HCT116 (cell line): ENCODE results near the gene NBL1. TPM values are rescaled to one million over a fixed set of nuclear protein-coding genes. Genes with fewer than 3 reads are reported as not detected.

Experiments
- ATAC-seq: fragments of 200-7000 bp; cut with Tn5 transposase; 2 replicates; pipeline ENCODE4 v1.9.1; 2020; ENCODE audit warnings: mild to moderate bottlenecking, moderate library complexity
- BruUV-seq: library from RNA; stranded (reverse); fragments of 400-500 nt; replicated peaks from 2 replicates; lab custom pipeline; 2021; lab: Mats Ljungman, UMichigan
- CTCF ChIA-PET: fragments of 300-600 bp; sonication (Branson Sonifier 250); formaldehyde crosslinking; loops from one replicate; lab custom pipeline; 2021; ENCODE audit warnings: antibody characterized with exemption; lab: Charles Lee
- POLR2A ChIA-PET: fragments of 300-600, 350-600 bp; sonication (Branson Sonifier 250); formaldehyde crosslinking; loops from one replicate; lab custom pipeline; 2021; ENCODE audit warnings: antibody characterized with exemption; lab: Charles Lee
- RAD21 ChIA-PET, 2 experiments: fragments of 300-600 bp; sonication (Branson Sonifier 250); formaldehyde crosslinking; loops; one replicate each; lab custom pipeline; 2023; ENCODE audit warnings: low total read pairs in 2 of 2; ENCODE audit not compliant: uncharacterized antibody in 2 of 2, unreplicated experiment in 2 of 2, low non-redundant PET in 1 of 2; lab: Charles Lee
- DNase-seq: peaks from one replicate; pipeline ENCODE4 v3.0.0-alpha.2; 2010; ENCODE audit warnings: low read depth, low spot score
- H2AFZ ChIP-seq: fragments of 200-600 bp; shearing (Covaris generic), sonication (generic); 2 replicates; pipeline ENCODE4 v1.6.1; 2017; ENCODE audit warnings: low read depth, mixed run types, mixed read lengths, antibody characterized with exemption, low read length; ENCODE audit not compliant: poor library complexity, severe bottlenecking
- H3K27ac ChIP-seq: 2 replicates; pipeline ENCODE4 v1.5.1; 2012; ENCODE audit warnings: low read depth, low read length
- H3K27me3 ChIP-seq: fragments of 200-600 bp; sonication (generic); 2 replicates; pipeline ENCODE4 v1.6.1; 2016; ENCODE audit warnings: mixed run types, low read length, mixed read lengths; ENCODE audit not compliant: insufficient read depth
- H3K36me3 ChIP-seq, 2 experiments: fragments of 200-500 bp in 1 of 2; fragments of 200-600 bp in 1 of 2; sonication (Bioruptor generic) in 1 of 2; sonication (generic) in 1 of 2; 2 replicates each; pipeline versions ENCODE4 v1.5.1 to v1.6.1; 2014 to 2016; ENCODE audit warnings: low read length in 2 of 2, inconsistent platforms in 1 of 2, mixed read lengths in 1 of 2, mixed run types in 1 of 2; ENCODE audit not compliant: insufficient read depth in 2 of 2, control insufficient read depth in 1 of 2
- H3K4me1 ChIP-seq, 2 experiments: fragments of 200-600 bp in 1 of 2; sonication (generic) in 1 of 2; 2 replicates each; pipeline versions ENCODE4 v1.5.1 to v1.6.1; 2012 to 2017; ENCODE audit warnings: low read length in 2 of 2, inconsistent platforms in 1 of 2, mild to moderate bottlenecking in 1 of 2, mixed read lengths in 1 of 2, mixed run types in 1 of 2, moderate library complexity in 1 of 2; ENCODE audit not compliant: insufficient read depth in 2 of 2, control insufficient read depth in 1 of 2
- H3K4me2 ChIP-seq: fragments of 200-600 bp; sonication (generic); 2 replicates; pipeline ENCODE4 v1.6.1; 2017; ENCODE audit warnings: mixed run types, low read length, mixed read lengths
- H3K4me3 ChIP-seq, 2 experiments: fragments of 200-600 bp in 1 of 2; sonication (generic) in 1 of 2; replicated peaks in 1 of 2; 2 replicates each; pipeline ENCODE4 v1.5.1; 2011 to 2016; ENCODE audit warnings: low read length in 2 of 2, control low read depth in 1 of 2, low read depth in 1 of 2, mild to moderate bottlenecking in 1 of 2, mixed read lengths in 1 of 2, mixed run types in 1 of 2
- H3K79me2 ChIP-seq: fragments of 200-600 bp; sonication (generic); 2 replicates; pipeline ENCODE4 v1.6.1; 2017; ENCODE audit warnings: mild to moderate bottlenecking, mixed run types, low read length, moderate library complexity, mixed read lengths; ENCODE audit not compliant: insufficient read depth
- H3K9ac ChIP-seq: fragments of 200-600 bp; sonication (generic); 2 replicates; pipeline ENCODE4 v1.6.1; 2016; ENCODE audit warnings: low read length, mixed read lengths
- H3K9me2 ChIP-seq: fragments of 200-600 bp; sonication (generic), shearing (Covaris generic); 2 replicates; pipeline ENCODE4 v1.6.1; 2017; ENCODE audit warnings: mixed run types, mild to moderate bottlenecking, moderate library complexity; ENCODE audit not compliant: insufficient read depth
- H3K9me3 ChIP-seq, 2 experiments: fragments of 200-500 bp in 1 of 2; fragments of 200-600 bp in 1 of 2; sonication (Bioruptor generic) in 1 of 2; sonication (generic) in 1 of 2; 2 replicates each; pipeline ENCODE4 v1.6.1; 2014 to 2017; ENCODE audit warnings: low read length in 2 of 2, mixed read lengths in 2 of 2, inconsistent platforms in 1 of 2, low read depth in 1 of 2, mild to moderate bottlenecking in 1 of 2, mixed run types in 1 of 2, moderate library complexity in 1 of 2; ENCODE audit not compliant: control insufficient read depth in 1 of 2, insufficient read depth in 1 of 2
- H4K20me1 ChIP-seq: fragments of 200-600 bp; sonication (generic), shearing (Covaris generic); 2 replicates; pipeline ENCODE4 v1.6.1; 2017; ENCODE audit warnings: mixed run types, mild to moderate bottlenecking, moderate library complexity; ENCODE audit not compliant: insufficient read depth
- CBX3 ChIP-seq: IDR thresholded peaks from 2 replicates; pipeline ENCODE4 v1.6.1; 2012; ENCODE audit warnings: low read depth
- EGR1 ChIP-seq: IDR thresholded peaks from 2 replicates; pipeline ENCODE4 v1.6.1; 2012; ENCODE audit warnings: low read depth
- ELF1 ChIP-seq: IDR thresholded peaks from 2 replicates; pipeline ENCODE4 v1.6.1; 2012; ENCODE audit warnings: low read depth, borderline replicate concordance
- EZH2 ChIP-seq: fragments of 200-600 bp; sonication (generic); IDR thresholded peaks from 2 replicates; pipeline ENCODE4 v1.6.1; 2017; ENCODE audit warnings: antibody characterized with exemption, mixed run types
- EZH2phosphoT487 ChIP-seq: fragments of 200-600 bp; IDR thresholded peaks from 2 replicates; pipeline ENCODE4 v1.6.1; 2018; ENCODE audit warnings: antibody characterized with exemption, borderline replicate concordance
- FOSL1 ChIP-seq: IDR thresholded peaks from 2 replicates; pipeline ENCODE4 v1.6.1; 2012; ENCODE audit warnings: low read depth
- POLR2A ChIP-seq: IDR thresholded peaks from 2 replicates; pipeline ENCODE4 v1.7.0; 2011; ENCODE audit warnings: borderline replicate concordance; ENCODE audit not compliant: insufficient read depth, insufficient read length; ENCODE audit errors: extremely low read depth
- POLR2AphosphoS5 ChIP-seq: IDR thresholded peaks from 2 replicates; pipeline ENCODE4 v1.6.1; 2011; ENCODE audit warnings: mild to moderate bottlenecking, low read depth, low read length, moderate library complexity
- SP1 ChIP-seq: IDR thresholded peaks from 2 replicates; pipeline ENCODE4 v1.6.1; 2012; ENCODE audit warnings: low read depth
- SRF ChIP-seq: IDR thresholded peaks from 2 replicates; pipeline ENCODE4 v1.6.1; 2012; ENCODE audit warnings: low read depth
- YY1 ChIP-seq: IDR thresholded peaks from 2 replicates; pipeline ENCODE4 v1.6.1; 2011; ENCODE audit warnings: low read length, low read depth, moderate library complexity, mild to moderate bottlenecking; ENCODE audit not compliant: insufficient replicate concordance; ENCODE audit errors: extremely low read depth
- ZBTB33 ChIP-seq: IDR thresholded peaks from 2 replicates; pipeline ENCODE4 v1.6.1; 2011; ENCODE audit warnings: mild to moderate bottlenecking, low read length, moderate library complexity; ENCODE audit not compliant: insufficient replicate concordance; ENCODE audit errors: extremely low read depth
- ZNF274 ChIP-seq: fragments of 200-500 bp; sonication (Bioruptor generic); IDR thresholded peaks from 2 replicates; pipeline ENCODE4 v1.6.1; 2014; ENCODE audit warnings: mild to moderate bottlenecking, low read depth, low read length, inconsistent platforms
- intact Hi-C: fragments of 100-400 bp; cut with micrococcal nuclease; formaldehyde crosslinking; loops from 2 replicates; pipeline ENCODE4 v1.10.0; 2022
- total RNA-seq: library from RNA; stranded (reverse); gene quantifications from one replicate; pipeline ENCODE4 v1.2.1, GENCODE V29; 2021; ENCODE audit not compliant: unreplicated experiment

The NBL1 gene
- total RNA-seq, 1 experiment from 2014 or later = 75.4 TPM

- ChIA-PET RAD21 (no interaction called here), CTCF (no interaction called here), POLR2A (no interaction called here)
- H3K27ac ChIP-seq = no peak overlapping the region; the same call in 1 of the 2 replicates
- H3K27me3 ChIP-seq = no peaks in the 10 kb centered on the region
- H3K4me1 ChIP-seq = no peaks in the 10 kb centered on the region
- no peaks in the 10 kb centered on the region for H4K20me1 ChIP-seq
- BruUV-seq = no TSS peak
- H3K36me3 ChIP-seq = no peaks in the 10 kb centered on the region
- intact Hi-C loops = no loop called here
- no peaks in the 10 kb centered on the region for H3K79me2 ChIP-seq
- ATAC-seq (no peak), DNase-seq (no peak)
- H3K4me3 ChIP-seq = peak overlapping the region; percentile 30 to 51
- H3K9me2 ChIP-seq = no peaks in the 10 kb centered on the region
- H3K9ac ChIP-seq = peak overlapping the region; percentile 36; the same call in 1 of the 2 replicates
- TF ChIP-seq CBX3 (no peak), FOSL1 (no peak), EZH2phosphoT487 (no peak), ELF1 (no peak), SP1 (no peak)
- no peak overlapping the region for H2AFZ ChIP-seq
- no peaks in the 10 kb centered on the region for H3K9me3 ChIP-seq
- H3K4me2 ChIP-seq = peak overlapping the region; percentile 69
Measured at GRCh38 chr1:19665496-19666465, 21.7 kb downstream of the NBL1 start.

GRCh38 chr1:19668888-19669287, 24.8 kb downstream of the NBL1 start:
- Histone ChIP-seq H3K27ac (no peak overlapping the region), H3K4me3 (no peak overlapping the region), H4K20me1 (no peaks in the 10 kb centered on the region), H3K4me2 (no peak overlapping the region), H3K4me1 (no peaks in the 10 kb centered on the region), H3K36me3 (no peaks in the 10 kb centered on the region), H3K9me2 (no peaks in the 10 kb centered on the region), H3K79me2 (no peaks in the 10 kb centered on the region), H2AFZ (no peak overlapping the region), H3K9ac (no peak overlapping the region), H3K27me3 (no peaks in the 10 kb centered on the region), H3K9me3 (no peaks in the 10 kb centered on the region)
- no TSS peak for BruUV-seq
- TF ChIP-seq FOSL1 (no peak), ELF1 (no peak), POLR2AphosphoS5 (no peak), EZH2 (no peak), SRF (no peak), POLR2A (no peak), YY1 (no peak), CBX3 (no peak), ZNF274 (no peak), EGR1 (no peak), SP1 (no peak), ZBTB33 (no peak), EZH2phosphoT487 (no peak)
- intact Hi-C loops = no loop called here
- ChIA-PET CTCF (no interaction called here), POLR2A (no interaction called here), RAD21 (no interaction called here)
- DNase-seq = no peak
- ATAC-seq = no peak
